ENCODE data around the gene LEF1.

DNA sequence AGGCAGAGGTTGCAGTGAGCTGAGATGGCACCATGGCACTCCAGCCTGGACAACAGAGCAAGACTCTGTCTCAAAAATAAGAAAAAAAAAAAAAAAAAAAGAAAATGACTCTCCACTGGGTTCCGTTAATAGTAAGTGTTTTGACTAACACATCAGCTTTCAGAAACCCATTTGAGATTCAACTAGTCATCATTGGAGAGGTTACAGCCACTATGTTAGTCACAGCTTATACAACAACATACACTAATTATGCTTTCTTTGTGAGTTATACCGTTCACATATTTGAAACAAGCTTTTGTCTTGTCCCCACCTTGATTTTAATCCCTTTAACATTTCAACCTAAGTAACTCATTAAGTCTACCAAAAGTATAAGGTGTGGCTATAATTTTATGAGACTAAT is 130.8 kb downstream of the LEF1 start:
- TF ChIP-seq POLR2AphosphoS5 (IDR thresholded peaks at IDR 0.05; ENCODE audit: low read depth, low read length) (no peak), POLR2A (IDR thresholded peaks at IDR 0.05; ENCODE audit: low read depth, low read length) (no peak), TAF1 (IDR thresholded peaks at IDR 0.05; ENCODE audit: low read depth, low read length) (no peak), SPI1 (IDR thresholded peaks at IDR 0.05; ENCODE audit: low read depth, low read length) (no peak), PAX5 (IDR thresholded peaks at IDR 0.05; ENCODE audit: insufficient read depth, low read length, severe bottlenecking) (no peak), POU2F2 (IDR thresholded peaks at IDR 0.05; ENCODE audit: low read depth, low read length) (no peak)
